Transverse colon (tissue), 4 donors: ENCODE measurements around the gene RXFP1.

ENCODE experiments used
- CTCF ChIP-seq, 5 experiments: fragments of 200-600 bp in 3 of 5; fragments of 450-650 bp in 2 of 5; sonication (generic) in 3 of 5; IDR thresholded peaks; 1 replicate in 2 of 5; 2 replicates in 3 of 5; pipeline ENCODE4 v1.5.1; 2016 to 2017; ENCODE audit warnings: antibody characterized with exemption in 5 of 5, inconsistent platforms in 3 of 5, mild to moderate bottlenecking in 2 of 5, moderate library complexity in 1 of 5
- EP300 ChIP-seq: sonication (generic); formaldehyde crosslinking; IDR thresholded peaks from one replicate; pipeline ENCODE4 v1.6.1; 2017; ENCODE audit warnings: antibody characterized with exemption, low read depth
- POLR2A ChIP-seq: fragments of 450-650 bp; IDR thresholded peaks from one replicate; pipeline ENCODE4 v1.6.1; 2016; ENCODE audit warnings: antibody characterized with exemption, mild to moderate bottlenecking, moderate library complexity
- POLR2AphosphoS5 ChIP-seq, 3 donors: sonication (generic); formaldehyde crosslinking; IDR thresholded peaks; one replicate each; pipeline ENCODE4 v1.6.1; 2016; ENCODE audit warnings: antibody characterized with exemption in 3 of 3

DNA sequence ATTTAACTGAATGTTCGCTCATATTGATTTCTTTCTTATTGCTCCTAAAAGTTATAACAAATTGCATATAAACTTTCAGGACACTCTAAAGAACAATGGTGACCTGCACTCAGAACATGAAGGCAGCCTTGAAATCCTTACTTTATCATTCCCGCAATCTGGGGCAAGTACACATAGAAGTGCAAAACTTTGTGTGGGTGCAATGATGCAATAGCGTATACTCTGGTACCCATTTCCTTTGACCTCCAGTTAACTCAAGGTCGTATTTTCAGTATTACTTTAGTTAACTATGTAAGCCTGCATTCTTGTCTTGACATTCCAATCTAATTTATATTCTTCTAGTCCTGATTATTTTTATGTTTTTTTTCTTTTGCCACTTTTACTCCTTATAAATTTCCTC lies 85.3 kb downstream of the RXFP1 start:
- TF ChIP-seq POLR2AphosphoS5 (IDR thresholded peaks at IDR 0.05) (no peak), CTCF (IDR thresholded peaks at IDR 0.05) (no peak), POLR2A (no peak), EP300 (no peak)
